HEK293T (cell line): Measurements from ENCODE around the gene LRPAP1.

ENCODE experiments used
- ARNT ChIP-seq: fragments of 450-650 bp; IDR thresholded peaks from 2 replicates; pipeline ENCODE4 v1.6.1; 2017; ENCODE audit warnings: mild to moderate bottlenecking
- BHLHE40 ChIP-seq: fragments of 450-650 bp; IDR thresholded peaks from 2 replicates; pipeline ENCODE4 v1.6.1; 2016; ENCODE audit warnings: mild to moderate bottlenecking, moderate library complexity, borderline replicate concordance
- FOXM1 ChIP-seq: fragments of 450-650 bp; IDR thresholded peaks from 2 replicates; pipeline ENCODE4 v1.6.1; 2017; ENCODE audit warnings: mild to moderate bottlenecking, borderline replicate concordance
- HDGF ChIP-seq: fragments of 450-650 bp; IDR thresholded peaks from 2 replicates; pipeline ENCODE4 v1.6.1; 2017; ENCODE audit warnings: antibody characterized with exemption, borderline replicate concordance
- NFRKB ChIP-seq: fragments of 450-650 bp; IDR thresholded peaks from 2 replicates; pipeline ENCODE4 v1.6.1; 2016; ENCODE audit warnings: mild to moderate bottlenecking, moderate library complexity
- SP1 ChIP-seq: fragments of 450-650 bp; IDR thresholded peaks from 2 replicates; pipeline ENCODE4 v1.6.1; 2017
- TARDBP ChIP-seq: fragments of 450-650 bp; IDR thresholded peaks from 2 replicates; pipeline ENCODE4 v1.6.1; 2016
- ZNF384 ChIP-seq: fragments of 450-650 bp; IDR thresholded peaks from 2 replicates; pipeline ENCODE4 v1.6.1; 2016

DNA sequence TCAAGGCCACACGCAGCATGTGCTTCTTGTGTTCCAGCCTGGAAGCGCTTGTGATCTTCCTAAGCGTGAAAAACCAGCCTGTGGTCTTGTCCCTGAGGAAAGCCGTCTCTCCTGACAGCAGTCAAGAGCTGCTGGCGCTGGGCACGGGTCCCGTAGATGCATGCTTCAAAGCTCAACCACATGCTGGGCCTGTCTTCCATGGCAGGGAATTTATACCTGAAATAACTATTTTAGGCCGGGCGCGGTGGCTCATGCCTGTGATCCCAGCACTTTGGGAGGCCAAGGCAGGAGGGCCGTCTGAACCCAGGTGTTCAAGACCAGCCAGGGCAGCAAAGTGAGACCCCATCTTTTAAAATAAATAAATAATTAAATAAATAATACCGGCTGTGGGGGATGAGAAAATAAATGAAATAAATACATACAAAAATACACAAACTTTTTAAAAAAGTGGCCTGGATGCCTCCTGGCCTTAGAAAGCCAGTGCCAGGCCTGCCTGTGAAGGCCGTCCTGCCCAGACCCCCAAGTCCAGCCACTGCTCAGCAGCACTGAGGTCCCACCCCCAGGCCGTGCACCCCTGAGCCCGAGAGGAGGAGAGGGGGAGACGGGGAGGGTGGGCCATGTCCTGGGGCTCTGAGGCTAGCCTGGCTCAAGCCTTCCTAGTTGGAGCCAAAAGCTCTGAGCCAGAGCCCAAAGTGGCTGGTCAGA lies 10.4 kb downstream of the LRPAP1 start:
- TF ChIP-seq HDGF (no peak), NFRKB (no peak), ARNT (no peak), FOXM1 (no peak), ZNF384 (no peak), SP1 (no peak), BHLHE40 (no peak), TARDBP (no peak)
